ENCODE results near the gene STAP1. TPM values are rescaled to one million over a fixed set of nuclear protein-coding genes. Genes with fewer than 3 reads are reported as not detected.
"Not testable (repeated sequence)": the region's sequence is repeated elsewhere in the genome, so short reads cannot be mapped to it uniquely, and the experiment has no call there.

Gene STAP1
- total and polyA plus RNA-seq, 2 donors (not counting 1 experiment from before 2014, with no cell fraction given): not detected

GRCh38 chr4:67549123-67549522 lies 9.4 kb upstream of the STAP1 start:
- no peak overlapping the region for H3K27ac ChIP-seq (ENCODE audit: insufficient read depth, low read length)

GRCh38 chr4:67550451-67550850 lies 8.1 kb upstream of the STAP1 start:
- H3K4me3 ChIP-seq (replicated peaks in 1 of 4; ENCODE audit: control extremely low read depth in 1 of 4, insufficient read depth in 1 of 4, low read depth in 3 of 4, low read length in 4 of 4): no peak overlapping the region
- no peak overlapping the region for H3K4me2 ChIP-seq (ENCODE audit: extremely low read depth, insufficient read depth, low read length)
- no peaks in the 10 kb centered on the region for H3K79me2 ChIP-seq (ENCODE audit: control insufficient read depth, insufficient read depth, low read length)
- H3K4me1 ChIP-seq (ENCODE audit: control insufficient read depth, extremely low read depth, insufficient read depth, low read length): peaks cover 2% of the 10 kb centered on the region
- H3K9me3 ChIP-seq (ENCODE audit: control insufficient read depth, insufficient read depth, low read depth, low read length): no peaks in the 10 kb centered on the region
- no peak for DNase-seq (ENCODE audit: low read depth in 2 of 2)
- no peak overlapping the region for H2AFZ ChIP-seq (ENCODE audit: low read length)
- H3K27ac ChIP-seq (ENCODE audit: insufficient read depth, low read length): no peak overlapping the region
- H3K27me3 ChIP-seq (ENCODE audit: control insufficient read depth, insufficient read depth, low read length): no peaks in the 10 kb centered on the region
- H3K36me3 ChIP-seq (ENCODE audit: control insufficient read depth, insufficient read depth, low read length): no peaks in the 10 kb centered on the region
- no peak for TF ChIP-seq CTCF (conservative IDR thresholded peaks at IDR 0.05 in 1 of 2, IDR thresholded peaks at IDR 0.05 in 1 of 2; ENCODE audit: low read depth in 1 of 2, low read length in 2 of 2)
- no peak for TF ChIP-seq EZH2 (IDR thresholded peaks at IDR 0.05; ENCODE audit: low read length, missing control alignments)
- H4K20me1 ChIP-seq (ENCODE audit: control insufficient read depth, extremely low read depth, insufficient read depth, low read length): no peaks in the 10 kb centered on the region
- no peak overlapping the region for H3K9ac ChIP-seq (ENCODE audit: insufficient read depth, low read length)

More at GRCh38 chr4:67549123-67549522, 9.4 kb upstream of the STAP1 start:
- H2AFZ ChIP-seq (ENCODE audit: low read length): no peak overlapping the region
- TF ChIP-seq CTCF (conservative IDR thresholded peaks at IDR 0.05 in 1 of 2, IDR thresholded peaks at IDR 0.05 in 1 of 2; ENCODE audit: low read depth in 1 of 2, low read length in 2 of 2) (no peak), EZH2 (IDR thresholded peaks at IDR 0.05; ENCODE audit: low read length, missing control alignments) (no peak)
- peaks cover 2% of the 10 kb centered on the region for H3K4me1 ChIP-seq (ENCODE audit: control insufficient read depth, extremely low read depth, insufficient read depth, low read length)
- no peak overlapping the region for H3K4me3 ChIP-seq (replicated peaks in 1 of 4; ENCODE audit: control extremely low read depth in 1 of 4, insufficient read depth in 1 of 4, low read depth in 3 of 4, low read length in 4 of 4)
- H3K27me3 ChIP-seq (ENCODE audit: control insufficient read depth, insufficient read depth, low read length): no peaks in the 10 kb centered on the region
- H3K9ac ChIP-seq (ENCODE audit: insufficient read depth, low read length): no peak overlapping the region
- no peak overlapping the region for H3K4me2 ChIP-seq (ENCODE audit: extremely low read depth, insufficient read depth, low read length)
- H4K20me1 ChIP-seq (ENCODE audit: control insufficient read depth, extremely low read depth, insufficient read depth, low read length): no peaks in the 10 kb centered on the region
- no peaks in the 10 kb centered on the region for H3K36me3 ChIP-seq (ENCODE audit: control insufficient read depth, insufficient read depth, low read length)
- H3K79me2 ChIP-seq (ENCODE audit: control insufficient read depth, insufficient read depth, low read length): peaks cover 8% of the 10 kb centered on the region
- H3K9me3 ChIP-seq (ENCODE audit: control insufficient read depth, insufficient read depth, low read depth, low read length): no peaks in the 10 kb centered on the region
- DNase-seq (ENCODE audit: low read depth in 2 of 2): peak; percentile 13 to 23

GRCh38 chr4:67550857-67551256 lies 7.7 kb upstream of the STAP1 start:
- TF ChIP-seq EZH2 (IDR thresholded peaks at IDR 0.05; ENCODE audit: low read length, missing control alignments): no peak
- TF ChIP-seq CTCF (conservative IDR thresholded peaks at IDR 0.05 in 1 of 2, IDR thresholded peaks at IDR 0.05 in 1 of 2; ENCODE audit: low read depth in 1 of 2, low read length in 2 of 2): no peak
- no peak overlapping the region for H3K4me3 ChIP-seq (replicated peaks in 1 of 4; ENCODE audit: control extremely low read depth in 1 of 4, insufficient read depth in 1 of 4, low read depth in 3 of 4, low read length in 4 of 4)
- H3K9ac ChIP-seq (ENCODE audit: insufficient read depth, low read length): no peak overlapping the region
- no peaks in the 10 kb centered on the region for H3K9me3 ChIP-seq (ENCODE audit: control insufficient read depth, insufficient read depth, low read depth, low read length)
- no peak for DNase-seq (ENCODE audit: low read depth in 2 of 2)
- no peaks in the 10 kb centered on the region for H3K79me2 ChIP-seq (ENCODE audit: control insufficient read depth, insufficient read depth, low read length)
- peaks cover 2% of the 10 kb centered on the region for H3K4me1 ChIP-seq (ENCODE audit: control insufficient read depth, extremely low read depth, insufficient read depth, low read length)
- no peaks in the 10 kb centered on the region for H3K36me3 ChIP-seq (ENCODE audit: control insufficient read depth, insufficient read depth, low read length)
- no peaks in the 10 kb centered on the region for H4K20me1 ChIP-seq (ENCODE audit: control insufficient read depth, extremely low read depth, insufficient read depth, low read length)
- H2AFZ ChIP-seq (ENCODE audit: low read length): no peak overlapping the region
- H3K4me2 ChIP-seq (ENCODE audit: extremely low read depth, insufficient read depth, low read length): no peak overlapping the region
- no peak overlapping the region for H3K27ac ChIP-seq (ENCODE audit: insufficient read depth, low read length)
- no peaks in the 10 kb centered on the region for H3K27me3 ChIP-seq (ENCODE audit: control insufficient read depth, insufficient read depth, low read length)

GRCh38 chr4:67552146-67552792 lies 6.3 kb upstream of the STAP1 start:
- H2AFZ ChIP-seq (ENCODE audit: low read length): not testable (repeated sequence)

More at GRCh38 chr4:67552146-67552792, 6.3 kb upstream of the STAP1 start:
- not testable (repeated sequence) for H3K9ac ChIP-seq (ENCODE audit: insufficient read depth, low read length); H3K27me3 ChIP-seq (ENCODE audit: control insufficient read depth, insufficient read depth, low read length); H3K27ac ChIP-seq (ENCODE audit: insufficient read depth, low read length); H4K20me1 ChIP-seq (ENCODE audit: control insufficient read depth, extremely low read depth, insufficient read depth, low read length); H3K36me3 ChIP-seq (ENCODE audit: control insufficient read depth, insufficient read depth, low read length); H3K79me2 ChIP-seq (ENCODE audit: control insufficient read depth, insufficient read depth, low read length); H3K4me2 ChIP-seq (ENCODE audit: extremely low read depth, insufficient read depth, low read length); DNase-seq (ENCODE audit: low read depth in 2 of 2); H3K4me1 ChIP-seq (ENCODE audit: control insufficient read depth, extremely low read depth, insufficient read depth, low read length); H3K9me3 ChIP-seq (ENCODE audit: control insufficient read depth, insufficient read depth, low read depth, low read length); H3K4me3 ChIP-seq (replicated peaks in 1 of 4; ENCODE audit: control extremely low read depth in 1 of 4, insufficient read depth in 1 of 4, low read depth in 3 of 4, low read length in 4 of 4)

All from fibroblast of lung (primary cell).